KMS-11 (cell line): ENCODE data around the gene GPS1.

Experiments used
- H2AFZ ChIP-seq: fragments of 200-600 bp; sonication (generic); 2 replicates; pipeline ENCODE4 v1.6.1; 2016; ENCODE audit warnings: antibody characterized with exemption, mixed run types, low read depth
- H3K27ac ChIP-seq: fragments of 200-600 bp; sonication (generic); 2 replicates; pipeline ENCODE4 v1.6.1; 2016; ENCODE audit warnings: mild to moderate bottlenecking, mixed run types
- H3K27me3 ChIP-seq: fragments of 200-600 bp; sonication (generic); 2 replicates; pipeline ENCODE4 v1.6.1; 2017; ENCODE audit warnings: mild to moderate bottlenecking, low read depth, mixed run types, moderate library complexity; ENCODE audit not compliant: insufficient read depth
- H3K36me3 ChIP-seq: fragments of 200-600 bp; sonication (generic); 2 replicates; pipeline ENCODE4 v1.6.1; 2017; ENCODE audit warnings: mild to moderate bottlenecking, mixed run types; ENCODE audit not compliant: insufficient read depth
- H3K4me1 ChIP-seq: fragments of 200-600 bp; sonication (generic); 2 replicates; pipeline ENCODE4 v1.6.1; 2016; ENCODE audit warnings: mild to moderate bottlenecking, low read depth, mixed run types; ENCODE audit not compliant: poor library complexity, severe bottlenecking
- H3K4me2 ChIP-seq: fragments of 200-600 bp; sonication (generic); 2 replicates; pipeline ENCODE4 v1.7.0; 2016; ENCODE audit warnings: mild to moderate bottlenecking, mixed run types
- H3K4me3 ChIP-seq: fragments of 200-600 bp; sonication (generic); IDR thresholded peaks from 2 replicates; pipeline ENCODE4 v1.6.1; 2017; ENCODE audit warnings: low read depth, low read length, mixed read lengths; ENCODE audit not compliant: insufficient read depth
- H3K79me2 ChIP-seq: fragments of 200-600 bp; sonication (generic); 2 replicates; pipeline ENCODE4 v1.6.1; 2016; ENCODE audit warnings: low read depth, mixed run types; ENCODE audit not compliant: insufficient read depth
- H3K9ac ChIP-seq: fragments of 200-600 bp; sonication (generic); 2 replicates; pipeline ENCODE4 v1.6.1; 2016; ENCODE audit warnings: mild to moderate bottlenecking, mixed run types
- H4K20me1 ChIP-seq: fragments of 200-600 bp; sonication (generic); 2 replicates; pipeline ENCODE4 v1.6.1; 2016; ENCODE audit warnings: mild to moderate bottlenecking, mixed run types; ENCODE audit not compliant: insufficient read depth
- TF ChIP-seq, protein P1 (sequence below): fragments of 200-600 bp; sonication (generic); conservative IDR thresholded peaks from 2 replicates; pipeline ENCODE4 v1.6.1; 2017; ENCODE audit warnings: low read depth, mild to moderate bottlenecking, antibody characterized with exemption, low read length, moderate library complexity, mixed read lengths

The GPS1 gene

GRCh38 chr17:82018989-82019689 is 32.6 kb upstream of the GPS1 start:
- H4K20me1 ChIP-seq: no peaks in the 10 kb centered on the region
- no peaks in the 10 kb centered on the region for H3K27me3 ChIP-seq
- no peak overlapping the region for H2AFZ ChIP-seq
- TF ChIP-seq, protein P1, sequence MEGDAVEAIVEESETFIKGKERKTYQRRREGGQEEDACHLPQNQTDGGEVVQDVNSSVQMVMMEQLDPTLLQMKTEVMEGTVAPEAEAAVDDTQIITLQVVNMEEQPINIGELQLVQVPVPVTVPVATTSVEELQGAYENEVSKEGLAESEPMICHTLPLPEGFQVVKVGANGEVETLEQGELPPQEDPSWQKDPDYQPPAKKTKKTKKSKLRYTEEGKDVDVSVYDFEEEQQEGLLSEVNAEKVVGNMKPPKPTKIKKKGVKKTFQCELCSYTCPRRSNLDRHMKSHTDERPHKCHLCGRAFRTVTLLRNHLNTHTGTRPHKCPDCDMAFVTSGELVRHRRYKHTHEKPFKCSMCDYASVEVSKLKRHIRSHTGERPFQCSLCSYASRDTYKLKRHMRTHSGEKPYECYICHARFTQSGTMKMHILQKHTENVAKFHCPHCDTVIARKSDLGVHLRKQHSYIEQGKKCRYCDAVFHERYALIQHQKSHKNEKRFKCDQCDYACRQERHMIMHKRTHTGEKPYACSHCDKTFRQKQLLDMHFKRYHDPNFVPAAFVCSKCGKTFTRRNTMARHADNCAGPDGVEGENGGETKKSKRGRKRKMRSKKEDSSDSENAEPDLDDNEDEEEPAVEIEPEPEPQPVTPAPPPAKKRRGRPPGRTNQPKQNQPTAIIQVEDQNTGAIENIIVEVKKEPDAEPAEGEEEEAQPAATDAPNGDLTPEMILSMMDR: no peak
- peaks cover 2% of the 10 kb centered on the region for H3K4me1 ChIP-seq
- peaks cover 6% of the 10 kb centered on the region; the same call in 1 of the 2 replicates for H3K79me2 ChIP-seq
- no peak overlapping the region for H3K4me3 ChIP-seq
- H3K9ac ChIP-seq: no peak overlapping the region
- H3K4me2 ChIP-seq: no peak overlapping the region
- H3K27ac ChIP-seq: no peak overlapping the region
- H3K36me3 ChIP-seq: no peaks in the 10 kb centered on the region

GRCh38 chr17:82019690-82020571 is 31.8 kb upstream of the GPS1 start:
- TF ChIP-seq, protein P1: peak; percentile 81
- H3K4me1 ChIP-seq: peaks cover 6% of the 10 kb centered on the region
- peaks cover 6% of the 10 kb centered on the region; the same call in 1 of the 2 replicates for H3K79me2 ChIP-seq
- H2AFZ ChIP-seq: no peak overlapping the region
- H3K9ac ChIP-seq: no peak overlapping the region
- no peaks in the 10 kb centered on the region for H3K27me3 ChIP-seq
- no peaks in the 10 kb centered on the region for H4K20me1 ChIP-seq
- no peaks in the 10 kb centered on the region for H3K36me3 ChIP-seq
- H3K27ac ChIP-seq: no peak overlapping the region
- no peak overlapping the region for H3K4me3 ChIP-seq
- no peak overlapping the region for H3K4me2 ChIP-seq

- no peak overlapping the region for H3K9ac ChIP-seq
- no peaks in the 10 kb centered on the region for H3K27me3 ChIP-seq
- H3K79me2 ChIP-seq: peaks cover 6% of the 10 kb centered on the region; the same call in 1 of the 2 replicates
- peaks cover 6% of the 10 kb centered on the region for H3K4me1 ChIP-seq
- H2AFZ ChIP-seq: no peak overlapping the region
- TF ChIP-seq, protein P1: no peak
- no peaks in the 10 kb centered on the region for H3K36me3 ChIP-seq
- no peaks in the 10 kb centered on the region for H4K20me1 ChIP-seq
- H3K4me2 ChIP-seq: peak overlapping the region; percentile 56; the same call in 1 of the 2 replicates
- no peak overlapping the region for H3K27ac ChIP-seq
- H3K4me3 ChIP-seq: no peak overlapping the region
These were observed 31.1 kb upstream of the GPS1 start for GRCh38 chr17:82020572-82021106.

DNA sequence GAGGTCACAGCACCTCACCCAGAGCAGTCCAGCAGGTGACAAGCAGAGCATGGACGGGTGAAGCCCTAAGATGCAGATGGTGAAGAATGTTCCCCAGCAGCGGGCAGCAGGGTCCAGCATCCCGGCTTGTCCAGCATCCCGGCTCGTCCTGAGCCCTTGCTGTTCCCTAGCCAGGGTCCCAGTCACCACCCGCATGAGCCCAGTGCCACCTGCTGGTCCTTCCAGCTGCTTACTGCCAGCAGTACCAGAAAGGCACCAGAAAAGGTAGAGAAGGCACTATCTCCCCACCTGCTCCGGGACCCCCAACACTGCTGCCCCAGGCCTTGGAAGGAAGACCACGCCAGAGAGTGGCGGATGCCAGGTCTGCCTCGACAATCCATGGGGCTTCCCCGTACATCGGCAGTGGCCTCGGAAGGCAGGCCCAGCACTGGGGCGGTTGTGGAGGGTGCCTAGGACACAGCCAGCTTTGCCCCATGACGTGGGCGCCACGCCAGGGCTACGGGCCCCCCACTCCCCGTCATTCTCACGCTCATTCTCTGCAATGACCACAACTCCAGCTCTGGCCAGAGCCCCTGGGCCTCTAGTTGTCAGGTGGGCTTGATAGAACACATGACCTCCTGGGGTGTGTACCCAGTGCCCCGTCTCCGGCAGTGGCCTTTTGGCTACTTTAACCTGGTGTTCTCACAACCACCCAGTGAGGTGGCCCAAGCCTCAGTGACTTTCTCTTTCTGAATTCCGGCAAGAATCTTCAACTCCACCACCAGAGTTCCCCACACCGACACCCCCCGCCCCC is 30.4 kb upstream of the GPS1 start:
- H3K27ac ChIP-seq: no peak overlapping the region
- no peaks in the 10 kb centered on the region for H3K27me3 ChIP-seq
- H3K36me3 ChIP-seq: no peaks in the 10 kb centered on the region
- peak overlapping the region; percentile 56 for H3K4me2 ChIP-seq
- H3K79me2 ChIP-seq: peaks cover 6% of the 10 kb centered on the region; the same call in 1 of the 2 replicates
- peaks cover 6% of the 10 kb centered on the region for H3K4me1 ChIP-seq
- TF ChIP-seq, protein P1: peak; percentile 74
- H2AFZ ChIP-seq: no peak overlapping the region
- H3K9ac ChIP-seq: peak overlapping the region; percentile 75; the same call in 1 of the 2 replicates
- H3K4me3 ChIP-seq: no peak overlapping the region
- no peaks in the 10 kb centered on the region for H4K20me1 ChIP-seq
